Measurements from ENCODE around the gene CDH26.

CDH26 gene

GRCh38 chr20:59955131-59955796 is 3.0 kb upstream of the CDH26 start:
- TF ChIP-seq YY1 (IDR thresholded peaks at IDR 0.05; ENCODE audit: low read depth): no peak
- TF ChIP-seq, protein P1, sequence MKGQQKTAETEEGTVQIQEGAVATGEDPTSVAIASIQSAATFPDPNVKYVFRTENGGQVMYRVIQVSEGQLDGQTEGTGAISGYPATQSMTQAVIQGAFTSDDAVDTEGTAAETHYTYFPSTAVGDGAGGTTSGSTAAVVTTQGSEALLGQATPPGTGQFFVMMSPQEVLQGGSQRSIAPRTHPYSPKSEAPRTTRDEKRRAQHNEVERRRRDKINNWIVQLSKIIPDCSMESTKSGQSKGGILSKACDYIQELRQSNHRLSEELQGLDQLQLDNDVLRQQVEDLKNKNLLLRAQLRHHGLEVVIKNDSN (IDR thresholded peaks at IDR 0.05): no peak
- no peak for TF ChIP-seq FOXM1 (IDR thresholded peaks at IDR 0.05; ENCODE audit: borderline replicate concordance, low read depth)
- TF ChIP-seq TAF1 (IDR thresholded peaks at IDR 0.05; ENCODE audit: low read depth): no peak
- no peak for TF ChIP-seq REST (IDR thresholded peaks at IDR 0.05; ENCODE audit: low read depth)
- no peak for TF ChIP-seq RAD21 (IDR thresholded peaks at IDR 0.05; ENCODE audit: low read depth)
- no peak for TF ChIP-seq ZBTB7A (IDR thresholded peaks at IDR 0.05; ENCODE audit: low read depth)
- TF ChIP-seq NFIC (IDR thresholded peaks at IDR 0.05): no peak
- no peak for TF ChIP-seq TCF12 (IDR thresholded peaks at IDR 0.05; ENCODE audit: low read depth)
- no peak for TF ChIP-seq EP300 (IDR thresholded peaks at IDR 0.05; ENCODE audit: borderline replicate concordance)
- TF ChIP-seq, protein P2, sequence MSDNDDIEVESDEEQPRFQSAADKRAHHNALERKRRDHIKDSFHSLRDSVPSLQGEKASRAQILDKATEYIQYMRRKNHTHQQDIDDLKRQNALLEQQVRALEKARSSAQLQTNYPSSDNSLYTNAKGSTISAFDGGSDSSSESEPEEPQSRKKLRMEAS (IDR thresholded peaks at IDR 0.05): no peak
- TF ChIP-seq EGR1 (IDR thresholded peaks at IDR 0.05): no peak
- TF ChIP-seq TEAD4 (IDR thresholded peaks at IDR 0.05): no peak
- no peak for TF ChIP-seq CREB1 (IDR thresholded peaks at IDR 0.05; ENCODE audit: low read depth)
- TF ChIP-seq CEBPB (IDR thresholded peaks at IDR 0.05): no peak

DNA sequence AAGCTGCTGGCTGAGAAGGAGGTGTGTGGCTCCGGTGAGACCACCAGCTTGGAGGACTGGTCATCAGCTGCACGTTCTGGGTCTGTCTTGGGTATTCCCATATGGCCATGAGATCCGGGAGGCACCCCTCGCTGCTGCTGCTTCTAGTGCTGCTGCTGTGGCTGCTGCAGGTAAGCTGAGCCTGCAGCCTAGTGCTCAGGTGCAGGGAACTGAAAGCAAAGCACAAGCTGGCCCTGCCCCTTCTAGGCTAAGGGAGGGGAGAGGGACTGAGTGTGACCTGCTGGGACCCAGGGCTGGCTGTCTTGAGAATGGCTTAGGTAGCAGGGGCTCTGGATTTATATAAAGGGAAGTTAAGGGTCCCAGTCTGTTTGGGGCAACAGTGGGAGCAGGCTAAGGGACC is 403 bp downstream of the CDH26 start:
- no peak for TF ChIP-seq CREB1 (IDR thresholded peaks at IDR 0.05; ENCODE audit: low read depth)
- no peak for TF ChIP-seq ZBTB7A (IDR thresholded peaks at IDR 0.05; ENCODE audit: low read depth)
- TF ChIP-seq NFIC (IDR thresholded peaks at IDR 0.05): no peak
- TF ChIP-seq REST (IDR thresholded peaks at IDR 0.05; ENCODE audit: low read depth): no peak
- TF ChIP-seq CEBPB (IDR thresholded peaks at IDR 0.05): no peak
- TF ChIP-seq EP300 (IDR thresholded peaks at IDR 0.05; ENCODE audit: borderline replicate concordance): no peak
- TF ChIP-seq, protein P1 (IDR thresholded peaks at IDR 0.05): no peak
- TF ChIP-seq YY1 (IDR thresholded peaks at IDR 0.05; ENCODE audit: low read depth): no peak
- TF ChIP-seq TEAD4 (IDR thresholded peaks at IDR 0.05): no peak
- TF ChIP-seq FOXM1 (IDR thresholded peaks at IDR 0.05; ENCODE audit: borderline replicate concordance, low read depth): no peak
- TF ChIP-seq, protein P2 (IDR thresholded peaks at IDR 0.05): no peak

GRCh38 chr20:59961423-59961822 is 3.2 kb downstream of the CDH26 start:
- TF ChIP-seq ZBTB7A (IDR thresholded peaks at IDR 0.05; ENCODE audit: low read depth) (no peak), YY1 (IDR thresholded peaks at IDR 0.05; ENCODE audit: low read depth) (no peak)

DNA sequence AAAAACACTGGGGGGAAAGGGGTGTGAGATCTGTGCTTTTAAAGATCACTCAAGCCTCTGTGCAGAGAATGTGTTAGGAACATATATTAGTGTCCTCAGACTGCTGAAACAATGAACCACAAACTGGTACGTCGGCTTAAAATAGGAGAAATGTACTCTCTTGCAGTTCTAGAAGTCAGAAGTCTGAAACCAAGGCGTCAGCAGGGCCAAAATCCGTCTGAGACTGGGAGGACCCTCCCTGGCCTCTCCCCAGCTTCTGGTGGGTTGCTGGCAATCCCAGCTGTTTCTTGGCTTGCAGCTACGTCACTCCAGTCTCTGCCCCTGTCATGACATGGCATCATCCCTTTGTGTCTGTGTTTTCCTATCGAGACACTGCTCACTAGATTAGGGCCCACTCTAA is 3.9 kb downstream of the CDH26 start:
- TF ChIP-seq TAF1 (IDR thresholded peaks at IDR 0.05; ENCODE audit: low read depth) (no peak), RAD21 (IDR thresholded peaks at IDR 0.05; ENCODE audit: low read depth) (no peak), EP300 (IDR thresholded peaks at IDR 0.05; ENCODE audit: borderline replicate concordance) (no peak), ZBTB7A (IDR thresholded peaks at IDR 0.05; ENCODE audit: low read depth) (no peak), YY1 (IDR thresholded peaks at IDR 0.05; ENCODE audit: low read depth) (no peak), EGR1 (IDR thresholded peaks at IDR 0.05) (no peak), TCF12 (IDR thresholded peaks at IDR 0.05; ENCODE audit: low read depth) (no peak), CEBPB (IDR thresholded peaks at IDR 0.05) (no peak), NFIC (IDR thresholded peaks at IDR 0.05) (no peak), CREB1 (IDR thresholded peaks at IDR 0.05; ENCODE audit: low read depth) (no peak), REST (IDR thresholded peaks at IDR 0.05; ENCODE audit: low read depth) (no peak), TEAD4 (IDR thresholded peaks at IDR 0.05) (no peak), FOXM1 (IDR thresholded peaks at IDR 0.05; ENCODE audit: borderline replicate concordance, low read depth) (no peak)
- TF ChIP-seq, protein P1 (IDR thresholded peaks at IDR 0.05): no peak
- TF ChIP-seq, protein P2 (IDR thresholded peaks at IDR 0.05): no peak

All from Ishikawa (cell line).